Kidney epithelial cell (primary cell): ENCODE results near the gene RAB33B. TPM values are rescaled to one million over a fixed set of nuclear protein-coding genes. Genes with fewer than 3 reads are reported as not detected.

Experiments
- DNase-seq: peaks from one replicate; pipeline ENCODE4 v3.0.0-alpha.2; 2010; ENCODE audit warnings: low read depth
- H3K27me3 ChIP-seq: 2 replicates; pipeline ENCODE4 v1.6.0; 2011; ENCODE audit warnings: low read length; ENCODE audit not compliant: control insufficient read depth, insufficient read depth
- H3K36me3 ChIP-seq: 2 replicates; pipeline ENCODE4 v1.5.1; 2011; ENCODE audit warnings: low read length; ENCODE audit not compliant: control insufficient read depth, insufficient read depth
- H3K4me3 ChIP-seq: 2 replicates; pipeline ENCODE4 v1.5.1; 2011; ENCODE audit warnings: low read depth, mild to moderate bottlenecking, control low read depth, low read length
- CTCF ChIP-seq: IDR thresholded peaks from 2 replicates; pipeline ENCODE4 v1.5.1; 2011; ENCODE audit warnings: mild to moderate bottlenecking, moderate library complexity, low read length, control low read depth, inconsistent platforms; ENCODE audit not compliant: insufficient read depth, poor library complexity, severe bottlenecking
- total RNA-seq: library from RNA; depleted of rRNA; stranded (reverse); fragments of >200 nt; gene quantifications from 2 replicates; pipeline ENCODE4 v1.2.3, GENCODE V29; 2015

RAB33B gene
- total RNA-seq, 1 donor from 2014 or later: 9.6 TPM

- TF ChIP-seq CTCF: no peak
- H3K4me3 ChIP-seq: no peak overlapping the region
- no peaks in the 10 kb centered on the region for H3K27me3 ChIP-seq
- no peak for DNase-seq
- no peaks in the 10 kb centered on the region for H3K36me3 ChIP-seq
Measured at GRCh38 chr4:139503622-139504166, 49.8 kb downstream of the RAB33B start.

GRCh38 chr4:139506774-139507173, 52.9 kb downstream of the RAB33B start:
- DNase-seq: no peak
- Histone ChIP-seq H3K27me3 (no peaks in the 10 kb centered on the region), H3K4me3 (no peak overlapping the region), H3K36me3 (no peaks in the 10 kb centered on the region)
- TF ChIP-seq CTCF: no peak

GRCh38 chr4:139508581-139509237, 54.8 kb downstream of the RAB33B start:
- TF ChIP-seq CTCF: no peak
- H3K27me3 ChIP-seq: no peaks in the 10 kb centered on the region
- no peak overlapping the region for H3K4me3 ChIP-seq
- no peaks in the 10 kb centered on the region for H3K36me3 ChIP-seq
- no peak for DNase-seq

- Histone ChIP-seq H3K4me3 (no peak overlapping the region), H3K27me3 (no peaks in the 10 kb centered on the region), H3K36me3 (no peaks in the 10 kb centered on the region)
- TF ChIP-seq CTCF: peak; percentile 35
- no peak for DNase-seq
Measured at GRCh38 chr4:139509727-139510410, 55.9 kb downstream of the RAB33B start.

GRCh38 chr4:139511320-139511719, 57.4 kb downstream of the RAB33B start:
- Histone ChIP-seq H3K36me3 (no peaks in the 10 kb centered on the region), H3K4me3 (no peak overlapping the region), H3K27me3 (no peaks in the 10 kb centered on the region)
- TF ChIP-seq CTCF: no peak
- DNase-seq: no peak
